HEK293T (cell line): ENCODE measurements around the gene MOB3C.

Experiments used
- CTCF ChIA-PET: fragments of 350-600 bp; formaldehyde crosslinking; extraction: SDS; loops from one replicate; lab custom pipeline; 2021; ENCODE audit warnings: antibody characterized with exemption, inconsistent platforms; lab: Yijun Ruan, JAX
- POLR2A ChIA-PET: fragments of 350-600 bp; formaldehyde crosslinking; extraction: SDS; loops from one replicate; lab custom pipeline; 2020; ENCODE audit warnings: antibody characterized with exemption, inconsistent platforms; lab: Yijun Ruan, JAX
- DNase-seq: peaks from one replicate; pipeline ENCODE4 v3.0.0; 2012; ENCODE audit warnings: mixed read lengths; ENCODE audit errors: extremely low spot score
- ARNT ChIP-seq: fragments of 450-650 bp; IDR thresholded peaks from 2 replicates; pipeline ENCODE4 v1.6.1; 2017; ENCODE audit warnings: mild to moderate bottlenecking
- BHLHE40 ChIP-seq: fragments of 450-650 bp; IDR thresholded peaks from 2 replicates; pipeline ENCODE4 v1.6.1; 2016; ENCODE audit warnings: mild to moderate bottlenecking, moderate library complexity, borderline replicate concordance
- CTBP1 ChIP-seq: fragments of 450-650 bp; IDR thresholded peaks from 2 replicates; pipeline ENCODE4 v1.6.1; 2016; ENCODE audit warnings: borderline replicate concordance
- ELF4 ChIP-seq: fragments of 450-650 bp; IDR thresholded peaks from 2 replicates; pipeline ENCODE4 v1.6.1; 2017; ENCODE audit warnings: antibody characterized with exemption
- FOXA1 ChIP-seq: fragments of 450-650 bp; IDR thresholded peaks from 2 replicates; pipeline ENCODE4 v1.6.1; 2016; ENCODE audit warnings: mild to moderate bottlenecking
- FOXK2 ChIP-seq: fragments of 450-650 bp; IDR thresholded peaks from 2 replicates; pipeline ENCODE4 v1.6.1; 2016; ENCODE audit warnings: mild to moderate bottlenecking
- FOXM1 ChIP-seq: fragments of 450-650 bp; IDR thresholded peaks from 2 replicates; pipeline ENCODE4 v1.6.1; 2017; ENCODE audit warnings: mild to moderate bottlenecking, borderline replicate concordance
- HDGF ChIP-seq: fragments of 450-650 bp; IDR thresholded peaks from 2 replicates; pipeline ENCODE4 v1.6.1; 2017; ENCODE audit warnings: antibody characterized with exemption, borderline replicate concordance
- L3MBTL2 ChIP-seq: fragments of 450-650 bp; conservative IDR thresholded peaks from 2 replicates; pipeline ENCODE4 v1.6.1; 2016; ENCODE audit warnings: mild to moderate bottlenecking
- LEF1 ChIP-seq: fragments of 450-650 bp; IDR thresholded peaks from 2 replicates; pipeline ENCODE4 v1.6.1; 2017; ENCODE audit warnings: mild to moderate bottlenecking, borderline replicate concordance
- NFRKB ChIP-seq: fragments of 450-650 bp; IDR thresholded peaks from 2 replicates; pipeline ENCODE4 v1.6.1; 2016; ENCODE audit warnings: mild to moderate bottlenecking, moderate library complexity
- PKNOX1 ChIP-seq: fragments of 450-650 bp; IDR thresholded peaks from 2 replicates; pipeline ENCODE4 v1.6.1; 2016
- SP1 ChIP-seq: fragments of 450-650 bp; IDR thresholded peaks from 2 replicates; pipeline ENCODE4 v1.6.1; 2017
- SUZ12 ChIP-seq: fragments of 450-650 bp; IDR thresholded peaks from 2 replicates; pipeline ENCODE4 v1.6.1; 2016; ENCODE audit warnings: mild to moderate bottlenecking
- TARDBP ChIP-seq: fragments of 450-650 bp; IDR thresholded peaks from 2 replicates; pipeline ENCODE4 v1.6.1; 2016
- ZNF384 ChIP-seq: fragments of 450-650 bp; IDR thresholded peaks from 2 replicates; pipeline ENCODE4 v1.6.1; 2016

MOB3C gene

GRCh38 chr1:46603481-46603857 lies 13.1 kb downstream of the MOB3C start:
- ChIA-PET POLR2A (interaction anchor here (0.9 to 6.9 kb wide), 7 partner anchors 9 to 71 kb away, joined by 3 to 101 read pairs (median 10); partner anchors contain the start of gene MOB3C), CTCF (interaction anchor here (1.0 to 1.6 kb wide), 2 partner anchors 9 to 18 kb away, joined by 3 to 8 read pairs; no protein-coding TSS in a partner anchor)
- DNase-seq = no peak
- TF ChIP-seq FOXA1 = no peak
- TF ChIP-seq HDGF = no peak
- TF ChIP-seq FOXM1 = no peak
- no peak for TF ChIP-seq SP1
- no peak for TF ChIP-seq ARNT
- no peak for TF ChIP-seq ZNF384
- TF ChIP-seq LEF1 = no peak
- no peak for TF ChIP-seq SUZ12
- no peak for TF ChIP-seq NFRKB
- TF ChIP-seq L3MBTL2 = no peak
- TF ChIP-seq ELF4 = no peak
- TF ChIP-seq PKNOX1 = no peak
- TF ChIP-seq FOXK2 = no peak
- TF ChIP-seq BHLHE40 = no peak
- no peak for TF ChIP-seq TARDBP
- no peak for TF ChIP-seq CTBP1

DNA sequence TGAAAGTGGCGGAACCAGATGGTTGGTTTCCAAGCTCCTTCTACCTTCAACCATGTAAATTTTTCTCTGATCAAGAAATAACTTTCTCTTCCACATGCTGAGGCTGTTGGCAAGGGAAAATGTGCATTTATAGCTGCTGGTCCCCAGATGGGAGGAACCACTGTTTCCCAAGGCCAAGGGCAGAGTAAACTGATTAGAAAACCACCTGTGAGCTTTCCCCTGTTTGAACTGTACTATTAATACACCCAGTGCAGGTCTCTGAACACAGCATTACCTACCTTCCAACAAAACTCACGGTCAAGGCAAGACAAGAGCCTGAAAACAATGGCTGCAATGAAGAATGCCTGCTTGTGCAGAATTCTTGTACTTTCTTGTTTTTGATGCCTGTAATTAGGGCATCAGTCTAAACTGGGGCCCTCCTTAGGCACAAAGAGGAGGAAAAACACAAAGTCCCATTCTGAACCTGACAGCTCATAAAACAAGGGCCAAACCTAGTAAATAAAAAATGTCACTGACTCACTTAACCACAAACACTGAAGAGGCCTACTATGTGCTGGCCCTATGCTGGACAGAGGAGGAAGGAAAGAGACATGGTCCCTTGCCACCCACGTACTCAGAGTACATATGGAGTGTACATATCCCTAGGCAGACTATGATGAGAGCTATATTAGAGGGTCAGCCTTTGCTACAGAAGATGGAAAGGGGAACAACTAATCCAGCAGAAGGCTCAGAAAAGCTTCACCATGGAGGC lies 15.2 kb downstream of the MOB3C start:
- TF ChIP-seq SUZ12 (no peak), FOXK2 (no peak), LEF1 (no peak), FOXM1 (no peak), NFRKB (no peak), ARNT (no peak), BHLHE40 (no peak), ZNF384 (no peak), CTBP1 (no peak)
- DNase-seq = no peak
- ChIA-PET POLR2A (no interaction called here), CTCF (no interaction called here)

DNA sequence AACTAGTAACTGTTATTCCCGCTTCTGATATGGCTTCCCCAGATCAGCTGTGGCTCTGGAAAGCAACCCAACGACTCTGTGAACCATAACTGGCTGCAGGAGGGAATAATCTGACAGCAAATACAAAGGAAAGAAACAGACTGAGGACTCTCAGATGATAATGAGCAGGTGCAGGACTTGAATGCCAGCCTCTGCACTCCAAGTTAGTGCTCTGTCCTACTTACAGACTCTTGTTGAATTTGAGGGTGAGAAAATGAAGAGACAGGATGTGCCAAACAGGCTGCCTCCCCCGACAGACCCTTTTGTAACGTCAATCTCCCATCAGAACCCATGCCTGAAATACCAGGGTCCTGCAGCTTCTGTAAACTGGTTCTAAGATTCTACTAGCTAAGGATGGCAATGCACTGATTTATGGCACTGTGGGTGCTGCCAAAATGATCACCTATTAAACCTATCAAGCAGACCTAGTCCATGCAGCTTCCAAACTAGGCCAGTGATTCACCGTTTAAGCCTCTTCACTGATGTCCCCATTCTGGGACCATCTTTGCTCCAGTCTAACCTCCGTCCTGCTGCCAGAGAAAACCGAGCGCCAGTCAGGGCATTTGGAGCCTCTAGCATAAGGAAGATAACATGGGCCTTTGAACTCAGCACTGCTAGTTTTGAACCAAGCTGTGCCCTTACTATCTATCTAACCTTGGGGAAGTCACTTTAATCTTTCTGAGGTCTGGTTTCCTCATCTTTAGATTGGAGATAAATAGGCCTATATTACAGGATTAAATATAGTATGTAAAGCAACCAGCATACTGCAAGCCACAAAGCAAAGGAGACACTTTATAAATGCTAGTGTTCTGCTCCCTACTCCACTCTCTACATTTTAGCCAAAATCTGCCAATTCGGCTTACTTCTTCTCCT lies 17.3 kb downstream of the MOB3C start:
- POLR2A ChIA-PET = interaction anchor here (1.4 kb wide), 1 partner anchor 13 kb away, joined by 3 read pairs; no protein-coding TSS in a partner anchor
- no peak for DNase-seq
- TF ChIP-seq HDGF = no peak
- no peak for TF ChIP-seq FOXK2
- TF ChIP-seq NFRKB = no peak
- no peak for TF ChIP-seq ELF4
- TF ChIP-seq SUZ12 = no peak
- CTCF ChIA-PET = no interaction called here

GRCh38 chr1:46596846-46597245 lies 19.8 kb downstream of the MOB3C start:
- no peak for TF ChIP-seq SP1
- TF ChIP-seq FOXK2 = no peak
- no peak for TF ChIP-seq NFRKB
- no peak for TF ChIP-seq PKNOX1
- no peak for TF ChIP-seq TARDBP
- no peak for TF ChIP-seq ZNF384
- TF ChIP-seq LEF1 = no peak
- no peak for TF ChIP-seq FOXM1
- TF ChIP-seq ELF4 = no peak
- no peak for TF ChIP-seq L3MBTL2
- no peak for DNase-seq
- ChIA-PET POLR2A (no interaction called here), CTCF (interaction anchor here (0.7 kb wide), 1 partner anchor 43 kb away, joined by 3 read pairs; no protein-coding TSS in a partner anchor)

DNA sequence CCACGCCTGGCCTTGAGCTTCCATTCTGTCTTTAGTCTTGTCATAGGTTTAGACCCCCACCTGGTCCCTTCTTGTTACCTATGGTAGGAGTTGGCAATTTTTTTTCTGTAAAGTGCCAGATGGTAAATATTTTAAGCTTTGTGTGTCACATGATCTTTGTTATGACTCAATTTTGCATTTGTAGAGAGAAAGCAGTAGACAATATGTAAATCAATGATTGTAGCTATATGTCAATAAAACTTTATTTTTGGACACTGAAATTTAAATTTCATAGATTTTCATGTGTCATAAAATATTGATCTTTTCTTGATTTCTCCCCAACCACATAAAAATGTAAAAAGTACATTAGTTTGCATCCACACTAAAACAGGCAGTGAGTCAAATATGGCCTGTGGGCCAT lies 20.6 kb downstream of the MOB3C start:
- DNase-seq = no peak
- ChIA-PET CTCF (interaction anchor here (0.6 kb wide), 1 partner anchor 874 kb away, joined by 3 read pairs; no protein-coding TSS in a partner anchor), POLR2A (no interaction called here)
- TF ChIP-seq ARNT (no peak), SUZ12 (no peak), CTBP1 (no peak), NFRKB (no peak), FOXK2 (no peak), HDGF (no peak), TARDBP (no peak), FOXA1 (no peak), ZNF384 (no peak), PKNOX1 (no peak), ELF4 (no peak), LEF1 (no peak), SP1 (no peak), FOXM1 (no peak), L3MBTL2 (no peak)

DNA sequence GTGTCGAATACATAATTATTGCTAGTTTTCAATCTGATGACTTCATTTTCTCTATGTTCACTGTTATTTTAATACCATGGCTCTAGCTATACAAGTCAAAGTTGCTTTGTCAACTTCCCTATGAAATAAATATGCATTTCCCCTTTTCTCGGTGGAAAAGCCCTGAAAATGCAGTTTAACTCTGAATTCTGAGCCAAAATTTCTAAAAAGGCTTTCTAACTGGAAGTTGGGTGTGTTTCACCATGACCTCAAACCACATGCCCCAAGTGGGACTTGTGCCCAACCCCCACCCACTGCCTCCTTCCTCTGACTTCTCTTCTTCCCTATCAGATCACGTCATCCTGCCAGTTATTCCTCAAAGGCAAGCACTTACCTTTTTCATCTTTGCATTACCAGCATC lies 21.5 kb downstream of the MOB3C start:
- TF ChIP-seq ZNF384 = no peak
- no peak for TF ChIP-seq PKNOX1
- no peak for TF ChIP-seq LEF1
- TF ChIP-seq L3MBTL2 = no peak
- no peak for TF ChIP-seq FOXK2
- no peak for TF ChIP-seq HDGF
- no peak for TF ChIP-seq TARDBP
- TF ChIP-seq NFRKB = no peak
- TF ChIP-seq FOXA1 = no peak
- no peak for TF ChIP-seq FOXM1
- TF ChIP-seq SUZ12 = no peak
- no peak for TF ChIP-seq ELF4
- TF ChIP-seq BHLHE40 = no peak
- TF ChIP-seq SP1 = no peak
- no peak for TF ChIP-seq CTBP1
- no peak for TF ChIP-seq ARNT
- DNase-seq = no peak
- POLR2A ChIA-PET = interaction anchor here (2.0 kb wide), 1 partner anchor 9 kb away, joined by 16 read pairs; the partner anchor contains the start of gene MKNK1
- CTCF ChIA-PET = interaction anchor here (0.6 to 1.0 kb wide), 2 partner anchors 9 to 193 kb away, joined by 3 read pairs; partner anchors contain the start of gene MKNK1
